ENCODE measurements around the gene PTPRO.

PTPRO gene

GRCh38 chr12:15474766-15475165 is 152.5 kb downstream of the PTPRO start:
- H3K36me3 ChIP-seq, result no peaks in the 10 kb centered on the region
- H3K9me3 ChIP-seq (ENCODE audit: severe bottlenecking), result no peaks in the 10 kb centered on the region
- H3K27me3 ChIP-seq (ENCODE audit: insufficient read depth, low read depth, severe bottlenecking), result no peaks in the 10 kb centered on the region
- no peak overlapping the region for H3K27ac ChIP-seq
- no peak for TF ChIP-seq CTCF (IDR thresholded peaks at IDR 0.05; ENCODE audit: low read depth, low read length)
- no peak for DNase-seq
- H3K4me3 ChIP-seq (ENCODE audit: low read depth, low read length), result no peak overlapping the region

GRCh38 chr12:15477761-15478160 is 155.5 kb downstream of the PTPRO start:
- Histone ChIP-seq H3K27me3 (ENCODE audit: insufficient read depth, low read depth, severe bottlenecking) (no peaks in the 10 kb centered on the region), H3K9me3 (ENCODE audit: severe bottlenecking) (no peaks in the 10 kb centered on the region), H3K36me3 (no peaks in the 10 kb centered on the region), H3K27ac (no peak overlapping the region), H3K4me3 (ENCODE audit: low read depth, low read length) (no peak overlapping the region)
- no peak for TF ChIP-seq CTCF (IDR thresholded peaks at IDR 0.05; ENCODE audit: low read depth, low read length)
- DNase-seq, result no peak

GRCh38 chr12:15481846-15482245 is 159.5 kb downstream of the PTPRO start:
- Histone ChIP-seq H3K27me3 (ENCODE audit: insufficient read depth, low read depth, severe bottlenecking) (no peaks in the 10 kb centered on the region), H3K27ac (no peak overlapping the region), H3K36me3 (no peaks in the 10 kb centered on the region), H3K4me3 (ENCODE audit: low read depth, low read length) (no peak overlapping the region), H3K9me3 (ENCODE audit: severe bottlenecking) (no peaks in the 10 kb centered on the region)
- TF ChIP-seq CTCF (IDR thresholded peaks at IDR 0.05; ENCODE audit: low read depth, low read length), result no peak
- DNase-seq, result no peak

GRCh38 chr12:15485466-15485865 is 163.2 kb downstream of the PTPRO start:
- no peak for TF ChIP-seq CTCF (IDR thresholded peaks at IDR 0.05; ENCODE audit: low read depth, low read length)
- H3K4me3 ChIP-seq (ENCODE audit: low read depth, low read length), result no peak overlapping the region
- no peaks in the 10 kb centered on the region for H3K9me3 ChIP-seq (ENCODE audit: severe bottlenecking)
- H3K27me3 ChIP-seq (ENCODE audit: insufficient read depth, low read depth, severe bottlenecking), result no peaks in the 10 kb centered on the region
- no peak for DNase-seq
- no peaks in the 10 kb centered on the region for H3K36me3 ChIP-seq
- H3K27ac ChIP-seq, result no peak overlapping the region

GRCh38 chr12:15486859-15487258 is 164.6 kb downstream of the PTPRO start:
- H3K36me3 ChIP-seq, result no peaks in the 10 kb centered on the region
- H3K9me3 ChIP-seq (ENCODE audit: severe bottlenecking), result no peaks in the 10 kb centered on the region
- no peak overlapping the region for H3K27ac ChIP-seq
- no peaks in the 10 kb centered on the region for H3K27me3 ChIP-seq (ENCODE audit: insufficient read depth, low read depth, severe bottlenecking)
- no peak for DNase-seq
- TF ChIP-seq CTCF (IDR thresholded peaks at IDR 0.05; ENCODE audit: low read depth, low read length), result no peak
- no peak overlapping the region for H3K4me3 ChIP-seq (ENCODE audit: low read depth, low read length)

GRCh38 chr12:15488481-15488880 is 166.2 kb downstream of the PTPRO start:
- H3K27me3 ChIP-seq (ENCODE audit: insufficient read depth, low read depth, severe bottlenecking), result no peaks in the 10 kb centered on the region
- H3K4me3 ChIP-seq (ENCODE audit: low read depth, low read length), result no peak overlapping the region
- no peak for TF ChIP-seq CTCF (IDR thresholded peaks at IDR 0.05; ENCODE audit: low read depth, low read length)
- no peaks in the 10 kb centered on the region for H3K9me3 ChIP-seq (ENCODE audit: severe bottlenecking)
- H3K36me3 ChIP-seq, result no peaks in the 10 kb centered on the region
- no peak overlapping the region for H3K27ac ChIP-seq
- no peak for DNase-seq
